Adrenal gland (tissue), 12 donors: ENCODE results near the gene PGM1. TPM values are rescaled to one million over a fixed set of nuclear protein-coding genes. Genes with fewer than 3 reads are reported as not detected.

ENCODE experiments used
- DNase-seq, 7 donors: peaks; one replicate each; pipeline ENCODE4 v3.0.0-alpha.2; 2019 to 2020
- H3K27ac ChIP-seq, 5 donors: fragments of 200-600 bp; sonication (generic) in 4 of 5; 1 replicate in 3 of 5; 2 replicates in 2 of 5; pipeline versions ENCODE4 v1.5.1 to v1.8.0; 2016 to 2020; ENCODE audit warnings: mild to moderate bottlenecking in 1 of 5
- H3K27me3 ChIP-seq: fragments of 200-600 bp; 2 replicates; pipeline ENCODE4 v1.8.0; 2021
- H3K36me3 ChIP-seq, 2 donors: fragments of 200-600 bp; replicated peaks in 1 of 2; 1 replicate in 1 of 2; 2 replicates in 1 of 2; pipeline versions ENCODE4 v1.5.1 to v1.8.0; 2018 to 2022
- H3K4me1 ChIP-seq, 2 donors: fragments of 200-600 bp; replicated peaks in 1 of 2; 1 replicate in 1 of 2; 2 replicates in 1 of 2; pipeline versions ENCODE4 v1.5.1 to v1.8.0; 2018 to 2021
- H3K4me3 ChIP-seq, 4 donors: fragments of 200-600 bp; sonication (generic) in 3 of 4; one replicate each; pipeline ENCODE4 v1.5.1; 2016 to 2018
- H3K9me3 ChIP-seq, 3 donors: fragments of 200-600 bp; sonication (generic) in 1 of 3; replicated peaks in 1 of 3; 1 replicate in 2 of 3; 2 replicates in 1 of 3; pipeline versions ENCODE4 v1.5.1 to v1.8.0; 2016 to 2021
- CTCF ChIP-seq, 6 experiments: fragments of 450-650 bp in 4 of 6; fragments of 200-600 bp in 2 of 6; sonication (generic) in 1 of 6; IDR thresholded peaks; 1 replicate in 5 of 6; 2 replicates in 1 of 6; pipeline versions ENCODE4 v1.5.1 to v1.8.0; 2016 to 2021; ENCODE audit warnings: antibody characterized with exemption in 6 of 6, mild to moderate bottlenecking in 2 of 6, moderate library complexity in 1 of 6
- POLR2A ChIP-seq, 2 donors: fragments of 450-650 bp; IDR thresholded peaks; one replicate each; pipeline ENCODE4 v1.6.1; 2017; ENCODE audit warnings: antibody characterized with exemption in 2 of 2, mild to moderate bottlenecking in 2 of 2, moderate library complexity in 1 of 2
- WGBS, 4 donors: extraction: QIAGEN DNeasy Blood & Tissue Kit in 2 of 4; methylation state at CpG; one replicate each; pipeline versions ENCODE4 v1.1.5 to v1.1.7; 2013 to 2017; 5-methylcytosine and 5-hydroxymethylcytosine counted together
- intact Hi-C, 2 donors: fragments of 100-400 bp; cut with DNase I; formaldehyde crosslinking; loops; one replicate each; pipeline versions ENCODE4 v1.14.1 to v1.15.0; 2022 to 2023
- polyA plus RNA-seq, 3 donors: library from polyadenylated mRNA; stranded (reverse); fragments of 200-250 nt in 2 of 3; fragments of 350-450 nt in 1 of 3; fragmentation: Illumina TruSeq in 1 of 3; extraction: RNeasy Lipid Tissue Mini Kit (QIAGEN cat#74804) in 1 of 3; gene quantifications; one replicate each; pipeline ENCODE4 v1.2.3, GENCODE V29; 2013 to 2014
- total RNA-seq, 9 donors: library from RNA; depleted of rRNA in 4 of 9; stranded (reverse); fragments of >200 nt in 4 of 9; fragments of 120-200 nt in 1 of 9; fragmentation: NEBNext Ultra II Directional in 1 of 9; extraction: Animal tissue kit (Norgen Biotek cat#: 25700) in 1 of 9; gene quantifications; one replicate each; pipeline versions ENCODE4 v1.1.0 to v1.2.4, GENCODE V29; 2013 to 2023
- donor health status: healthy with polysubstance abuse.
- donor health status: Bipolar disorder and iron deficiency.
- donor health status: DM: yes; HTN: yes; CAD: no.
- donor health status: DM: no; HTN: no; CAD: no.
- donor health status: DM: no; HTN: no; CAD: no.
- donor health status: DM: yes; HTN: yes; CAD: no.

PGM1 gene
- total and polyA plus RNA-seq, 12 donors: 11.9 to 156 (median 120) TPM

- H3K4me3 ChIP-seq: no peak overlapping the region
- no peaks in the 10 kb centered on the region for H3K27me3 ChIP-seq
- intact Hi-C loops: no loop called here
- no peak overlapping the region for H3K27ac ChIP-seq
- no peak for DNase-seq
- H3K36me3 ChIP-seq: peaks cover 0 to 35% of the 10 kb centered on the region in 2 donors
- no peaks in the 10 kb centered on the region for H3K9me3 ChIP-seq
- TF ChIP-seq CTCF (IDR thresholded peaks at IDR 0.05) (no peak), POLR2A (IDR thresholded peaks at IDR 0.05) (no peak)
- WGBS, 4 donors: 92 to 100% (median 99%) methylated on average over 1 of the region's 1 CpG
- no peaks in the 10 kb centered on the region for H3K4me1 ChIP-seq
These were observed 55.5 kb downstream of the PGM1 start for GRCh38 chr1:63648689-63649088.

GRCh38 chr1:63651161-63651701 lies 58.0 kb downstream of the PGM1 start:
- Histone ChIP-seq H3K27me3 (no peaks in the 10 kb centered on the region), H3K4me1 (no peaks in the 10 kb centered on the region), H3K4me3 (no peak overlapping the region), H3K9me3 (no peaks in the 10 kb centered on the region), H3K36me3 (peaks cover 0 to 45% of the 10 kb centered on the region in 2 donors), H3K27ac (no peak overlapping the region)
- intact Hi-C loops: no loop called here
- WGBS, 4 donors: 88 to 95% (median 93%) methylated on average over 6 of the region's 6 CpGs
- DNase-seq: no peak
- TF ChIP-seq CTCF (IDR thresholded peaks at IDR 0.05) (no peak), POLR2A (IDR thresholded peaks at IDR 0.05) (no peak)

GRCh38 chr1:63653976-63654375 lies 60.8 kb downstream of the PGM1 start:
- Histone ChIP-seq H3K4me1 (no peaks in the 10 kb centered on the region), H3K36me3 (peaks cover 0 to 36% of the 10 kb centered on the region in 2 donors)

GRCh38 chr1:63659448-63659847 lies 66.2 kb downstream of the PGM1 start:
- Histone ChIP-seq H3K4me1 (no peaks in the 10 kb centered on the region), H3K36me3 (peaks cover 0 to 5% of the 10 kb centered on the region in 2 donors), H3K4me3 (no peak overlapping the region), H3K9me3 (no peaks in the 10 kb centered on the region), H3K27ac (no peak overlapping the region), H3K27me3 (no peaks in the 10 kb centered on the region)
- intact Hi-C loops: no loop called here
- no peak for TF ChIP-seq POLR2A (IDR thresholded peaks at IDR 0.05)
- no peak for TF ChIP-seq CTCF (IDR thresholded peaks at IDR 0.05)
- no peak for DNase-seq
- WGBS, 4 donors: 88 to 97% (median 88%) methylated on average over 7 of the region's 7 CpGs

More at GRCh38 chr1:63653976-63654375, 60.8 kb downstream of the PGM1 start:
- 91 to 96% (median 93%) methylated on average over 6 of the region's 6 CpGs for WGBS, 4 donors
- TF ChIP-seq POLR2A (IDR thresholded peaks at IDR 0.05) (no peak), CTCF (IDR thresholded peaks at IDR 0.05) (no peak)
- DNase-seq: no peak
- Histone ChIP-seq H3K9me3 (no peaks in the 10 kb centered on the region), H3K27me3 (no peaks in the 10 kb centered on the region), H3K4me3 (no peak overlapping the region), H3K27ac (no peak overlapping the region)
- intact Hi-C loops: no loop called here
